ENCODE results near the gene TMEM131. TPM values are rescaled to one million over a fixed set of nuclear protein-coding genes. Genes with fewer than 3 reads are reported as not detected.

Gene TMEM131
- total RNA-seq, 1 donor from 2014 or later, result 43.9 TPM

GRCh38 chr2:97737421-97738178 is 258.1 kb downstream of the TMEM131 start:
- no peak for TF ChIP-seq CTCF (conservative IDR thresholded peaks at IDR 0.05)
- no peak overlapping the region for H3K27ac Mint-ChIP-seq (ENCODE audit: unreplicated experiment)

GRCh38 chr2:97736608-97737330 is 259.0 kb downstream of the TMEM131 start:
- no peak overlapping the region for H3K4me3 Mint-ChIP-seq
- H3K36me3 Mint-ChIP-seq (ENCODE audit: low read depth), result peaks cover 3% of the 10 kb centered on the region
- peak overlapping the region; percentile 0 for H3K27ac Mint-ChIP-seq (ENCODE audit: unreplicated experiment)
- H3K27me3 Mint-ChIP-seq (ENCODE audit: low read depth), result peaks cover 1% of the 10 kb centered on the region
- peaks cover 9% of the 10 kb centered on the region for H3K4me1 Mint-ChIP-seq
- no peak for TF ChIP-seq CTCF (conservative IDR thresholded peaks at IDR 0.05)
- H3K9me3 Mint-ChIP-seq, result no peaks in the 10 kb centered on the region
- DNase-seq (ENCODE audit: low read depth, low spot score), result no peak

More at GRCh38 chr2:97737421-97738178, 258.1 kb downstream of the TMEM131 start:
- Mint-ChIP-seq H3K27me3 (ENCODE audit: low read depth) (peaks cover 3% of the 10 kb centered on the region), H3K36me3 (ENCODE audit: low read depth) (peaks cover 5% of the 10 kb centered on the region), H3K9me3 (no peaks in the 10 kb centered on the region), H3K4me3 (no peak overlapping the region), H3K4me1 (peaks cover 8% of the 10 kb centered on the region)
- DNase-seq (ENCODE audit: low read depth, low spot score), result no peak

GRCh38 chr2:97736185-97736584 is 259.6 kb downstream of the TMEM131 start:
- Mint-ChIP-seq H3K36me3 (ENCODE audit: low read depth) (no peaks in the 10 kb centered on the region), H3K4me1 (peaks cover 13% of the 10 kb centered on the region), H3K27ac (ENCODE audit: unreplicated experiment) (peak overlapping the region; percentile 0), H3K4me3 (no peak overlapping the region), H3K9me3 (no peaks in the 10 kb centered on the region), H3K27me3 (ENCODE audit: low read depth) (no peaks in the 10 kb centered on the region)
- no peak for DNase-seq (ENCODE audit: low read depth, low spot score)
- no peak for TF ChIP-seq CTCF (conservative IDR thresholded peaks at IDR 0.05)

GRCh38 chr2:97735161-97735561 is 260.6 kb downstream of the TMEM131 start:
- Mint-ChIP-seq H3K4me1 (peaks cover 8% of the 10 kb centered on the region), H3K36me3 (ENCODE audit: low read depth) (no peaks in the 10 kb centered on the region), H3K4me3 (no peak overlapping the region), H3K9me3 (no peaks in the 10 kb centered on the region), H3K27ac (ENCODE audit: unreplicated experiment) (no peak overlapping the region), H3K27me3 (ENCODE audit: low read depth) (no peaks in the 10 kb centered on the region)
- TF ChIP-seq CTCF (conservative IDR thresholded peaks at IDR 0.05), result no peak
- DNase-seq (ENCODE audit: low read depth, low spot score), result no peak

GRCh38 chr2:97734061-97735051 is 261.4 kb downstream of the TMEM131 start:
- no peak overlapping the region for H3K27ac Mint-ChIP-seq (ENCODE audit: unreplicated experiment)
- no peaks in the 10 kb centered on the region for H3K36me3 Mint-ChIP-seq (ENCODE audit: low read depth)
- H3K9me3 Mint-ChIP-seq, result no peaks in the 10 kb centered on the region
- no peak for TF ChIP-seq CTCF (conservative IDR thresholded peaks at IDR 0.05)
- peaks cover 8% of the 10 kb centered on the region for H3K4me1 Mint-ChIP-seq
- no peak overlapping the region for H3K4me3 Mint-ChIP-seq
- no peaks in the 10 kb centered on the region for H3K27me3 Mint-ChIP-seq (ENCODE audit: low read depth)
- no peak for DNase-seq (ENCODE audit: low read depth, low spot score)

Measured in neural crest cell (in vitro differentiated cells).